DOHH2 (cell line): ENCODE data around the gene NUP210L.

Source experiments
- EZH2phosphoT487 ChIP-seq: fragments of 200-600 bp; sonication (generic); IDR thresholded peaks from 2 replicates; pipeline ENCODE4 v1.6.1; 2017; ENCODE audit warnings: borderline replicate concordance, mild to moderate bottlenecking, antibody characterized with exemption, low read length, moderate library complexity, mixed read lengths
- TF ChIP-seq, protein P1 (sequence below): fragments of 200-600 bp; sonication (generic); IDR thresholded peaks from one replicate; pipeline ENCODE4 v1.5.1; 2014; ENCODE audit warnings: antibody characterized with exemption, mild to moderate bottlenecking, low read depth, low read length; ENCODE audit not compliant: poor library complexity, severe bottlenecking

- TF ChIP-seq, protein P1, sequence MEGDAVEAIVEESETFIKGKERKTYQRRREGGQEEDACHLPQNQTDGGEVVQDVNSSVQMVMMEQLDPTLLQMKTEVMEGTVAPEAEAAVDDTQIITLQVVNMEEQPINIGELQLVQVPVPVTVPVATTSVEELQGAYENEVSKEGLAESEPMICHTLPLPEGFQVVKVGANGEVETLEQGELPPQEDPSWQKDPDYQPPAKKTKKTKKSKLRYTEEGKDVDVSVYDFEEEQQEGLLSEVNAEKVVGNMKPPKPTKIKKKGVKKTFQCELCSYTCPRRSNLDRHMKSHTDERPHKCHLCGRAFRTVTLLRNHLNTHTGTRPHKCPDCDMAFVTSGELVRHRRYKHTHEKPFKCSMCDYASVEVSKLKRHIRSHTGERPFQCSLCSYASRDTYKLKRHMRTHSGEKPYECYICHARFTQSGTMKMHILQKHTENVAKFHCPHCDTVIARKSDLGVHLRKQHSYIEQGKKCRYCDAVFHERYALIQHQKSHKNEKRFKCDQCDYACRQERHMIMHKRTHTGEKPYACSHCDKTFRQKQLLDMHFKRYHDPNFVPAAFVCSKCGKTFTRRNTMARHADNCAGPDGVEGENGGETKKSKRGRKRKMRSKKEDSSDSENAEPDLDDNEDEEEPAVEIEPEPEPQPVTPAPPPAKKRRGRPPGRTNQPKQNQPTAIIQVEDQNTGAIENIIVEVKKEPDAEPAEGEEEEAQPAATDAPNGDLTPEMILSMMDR: no peak
- TF ChIP-seq EZH2phosphoT487: no peak
These were observed 203.7 kb downstream of the NUP210L start for GRCh38 chr1:153951183-153951582.
